ENCODE measurements around the gene NEURL3.

NEURL3 gene

GRCh38 chr2:96550787-96551604 lies 45.8 kb upstream of the NEURL3 start:
- no peak for DNase-seq (ENCODE audit: low read depth)
- no peak overlapping the region for H3K4me3 ChIP-seq (ENCODE audit: low read depth, low read length)
- no peak for TF ChIP-seq CTCF (IDR thresholded peaks at IDR 0.05; ENCODE audit: insufficient read depth, low read depth, low read length, missing control alignments)

- DNase-seq (ENCODE audit: low read depth) = no peak
- no peak for TF ChIP-seq CTCF (IDR thresholded peaks at IDR 0.05; ENCODE audit: insufficient read depth, low read depth, low read length, missing control alignments)
- no peak overlapping the region for H3K4me3 ChIP-seq (ENCODE audit: low read depth, low read length)
These were observed 45.0 kb upstream of the NEURL3 start for GRCh38 chr2:96549967-96550786.

- H3K4me3 ChIP-seq (ENCODE audit: low read depth, low read length) = no peak overlapping the region
- no peak for TF ChIP-seq CTCF (IDR thresholded peaks at IDR 0.05; ENCODE audit: insufficient read depth, low read depth, low read length, missing control alignments)
- no peak for DNase-seq (ENCODE audit: low read depth)
These were observed 44.3 kb upstream of the NEURL3 start for GRCh38 chr2:96549466-96549785.

GRCh38 chr2:96548558-96549465 lies 43.7 kb upstream of the NEURL3 start:
- no peak for DNase-seq (ENCODE audit: low read depth)
- TF ChIP-seq CTCF (IDR thresholded peaks at IDR 0.05; ENCODE audit: insufficient read depth, low read depth, low read length, missing control alignments) = no peak
- no peak overlapping the region for H3K4me3 ChIP-seq (ENCODE audit: low read depth, low read length)

GRCh38 chr2:96547731-96548171 lies 42.6 kb upstream of the NEURL3 start:
- H3K4me3 ChIP-seq (ENCODE audit: low read depth, low read length) = no peak overlapping the region
- no peak for TF ChIP-seq CTCF (IDR thresholded peaks at IDR 0.05; ENCODE audit: insufficient read depth, low read depth, low read length, missing control alignments)
- no peak for DNase-seq (ENCODE audit: low read depth)

- DNase-seq (ENCODE audit: low read depth) = no peak
- H3K4me3 ChIP-seq (ENCODE audit: low read depth, low read length) = no peak overlapping the region
- no peak for TF ChIP-seq CTCF (IDR thresholded peaks at IDR 0.05; ENCODE audit: insufficient read depth, low read depth, low read length, missing control alignments)
These were observed 42.1 kb upstream of the NEURL3 start for GRCh38 chr2:96547203-96547641.
